Measurements from ENCODE around the gene SMAD3. TPM values are rescaled to one million over a fixed set of nuclear protein-coding genes. Genes with fewer than 3 reads are reported as not detected.
A peak's percentile ranks its signal among the peaks of the same experiment; 100 is the strongest.

SMAD3 gene
- total RNA-seq, 2 experiments from 2014 or later, result 26.8 to 27.1 TPM

GRCh38 chr15:67085818-67086636, 20.6 kb downstream of the SMAD3 start:
- ATAC-seq, result peak; percentile 59
- DNase-seq, result peak; percentile 58
- ChIA-PET CTCF (interaction anchor here (1.1 to 2.2 kb wide), 6 partner anchors 8 to 38 kb away, joined by 3 to 5 read pairs (median 4); no protein-coding TSS in a partner anchor), POLR2A (interaction anchor here (0.7 to 10.1 kb wide), 10 partner anchors 10 to 168 kb away, joined by 3 to 124 read pairs (median 4); partner anchors contain the start of gene SMAD3)
- H3K27ac Mint-ChIP-seq, result peak overlapping the region; percentile 74
- H3K4me1 Mint-ChIP-seq (ENCODE audit: low read depth), result peaks cover 98% of the 10 kb centered on the region
- peaks cover 58% of the 10 kb centered on the region for H3K36me3 Mint-ChIP-seq (ENCODE audit: low read depth)
- no peaks in the 10 kb centered on the region for H3K9me3 Mint-ChIP-seq (ENCODE audit: insufficient read depth)
- H3K27me3 Mint-ChIP-seq (ENCODE audit: low read depth), result peaks cover 2% of the 10 kb centered on the region
- H3K4me3 Mint-ChIP-seq, result peak overlapping the region; percentile 49

DNA sequence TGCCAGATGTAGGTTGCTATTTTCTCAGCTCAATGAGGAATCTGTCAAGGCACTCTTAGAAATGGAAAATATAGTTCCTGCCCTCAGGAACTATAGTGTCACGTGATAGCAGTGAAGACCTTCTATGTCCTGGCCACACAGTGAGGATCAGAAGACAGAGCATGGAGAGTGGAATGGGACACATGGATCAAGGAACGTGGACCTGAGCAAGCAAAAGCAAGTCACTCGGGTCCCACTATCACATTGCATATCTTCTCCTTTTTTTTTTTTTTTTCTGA, 21.2 kb downstream of the SMAD3 start:
- POLR2A ChIA-PET, result interaction anchor here (0.7 to 10.1 kb wide), 8 partner anchors 11 to 167 kb away, joined by 3 to 124 read pairs (median 6); partner anchors contain the start of gene SMAD3
- CTCF ChIA-PET, result interaction anchor here (1.1 to 1.9 kb wide), 5 partner anchors 8 to 38 kb away, joined by 3 to 5 read pairs (median 4); no protein-coding TSS in a partner anchor
- H3K27ac Mint-ChIP-seq, result no peak overlapping the region
- DNase-seq (no peak), ATAC-seq (no peak)
- H3K27me3 Mint-ChIP-seq (ENCODE audit: low read depth), result peaks cover 2% of the 10 kb centered on the region
- peaks cover 55% of the 10 kb centered on the region for H3K36me3 Mint-ChIP-seq (ENCODE audit: low read depth)
- no peak overlapping the region for H3K4me3 Mint-ChIP-seq
- no peaks in the 10 kb centered on the region for H3K9me3 Mint-ChIP-seq (ENCODE audit: insufficient read depth)
- H3K4me1 Mint-ChIP-seq (ENCODE audit: low read depth), result peaks cover 98% of the 10 kb centered on the region

GRCh38 chr15:67087507-67088172, 22.2 kb downstream of the SMAD3 start:
- Mint-ChIP-seq H3K36me3 (ENCODE audit: low read depth) (peaks cover 48% of the 10 kb centered on the region), H3K9me3 (ENCODE audit: insufficient read depth) (no peaks in the 10 kb centered on the region), H3K27me3 (ENCODE audit: low read depth) (peaks cover 2% of the 10 kb centered on the region), H3K27ac (no peak overlapping the region), H3K4me3 (no peak overlapping the region), H3K4me1 (ENCODE audit: low read depth) (peaks cover 98% of the 10 kb centered on the region)
- DNase-seq, result no peak
- ChIA-PET CTCF (no interaction called here), POLR2A (interaction anchor here (0.9 to 10.1 kb wide), 4 partner anchors 14 to 47 kb away, joined by 3 to 124 read pairs (median 7); partner anchors contain the start of gene SMAD3)
- ATAC-seq, result no peak

DNA sequence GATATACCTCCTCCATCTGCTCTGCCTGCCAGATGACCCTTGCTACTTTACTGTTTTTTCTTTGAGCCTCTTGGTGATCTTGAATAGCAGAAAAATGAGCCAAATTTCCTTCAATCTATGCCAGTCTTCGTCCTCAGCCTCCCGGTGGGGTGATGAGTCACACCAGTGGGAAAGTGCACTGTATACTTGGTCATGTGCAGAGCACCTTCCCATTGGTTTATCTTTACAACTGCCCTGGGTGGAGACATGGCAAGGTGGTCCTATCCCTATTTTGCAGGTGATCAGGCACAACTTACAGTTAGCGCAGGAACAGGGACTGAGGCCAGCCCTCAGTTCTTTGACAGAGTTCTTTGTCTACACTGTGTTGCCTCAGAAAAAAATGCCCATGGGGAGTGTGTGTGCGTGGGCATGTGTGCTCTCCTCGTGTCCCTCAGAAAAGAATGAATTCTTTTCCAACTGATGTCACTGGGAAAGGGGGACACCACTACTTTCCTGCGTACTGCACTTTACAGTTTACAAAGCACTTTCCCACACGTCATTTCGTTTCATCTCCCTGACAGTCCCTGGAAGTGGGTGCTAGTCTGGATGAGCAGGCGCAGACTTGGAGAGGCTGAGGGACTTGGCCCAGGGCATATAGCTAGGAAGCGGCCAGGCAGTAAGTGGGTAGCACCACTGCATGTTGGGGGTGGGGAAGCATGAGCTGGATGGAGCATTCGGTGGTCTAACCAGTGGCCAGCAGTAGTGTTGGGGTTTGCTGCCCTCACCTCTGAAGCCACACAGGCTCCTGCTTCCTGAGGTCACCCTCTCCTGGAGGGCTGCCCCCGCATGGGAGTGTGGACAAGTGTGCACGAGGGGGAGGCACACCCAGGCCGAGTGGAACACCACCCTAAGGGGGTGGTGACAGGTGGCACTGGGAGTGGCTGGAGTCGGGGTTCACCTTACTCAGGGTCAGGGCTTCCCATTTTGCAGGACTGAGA, 24.1 kb downstream of the SMAD3 start:
- no peak overlapping the region for H3K27ac Mint-ChIP-seq
- DNase-seq (no peak), ATAC-seq (no peak)
- ChIA-PET POLR2A (interaction anchor here (1.0 to 4.3 kb wide), 4 partner anchors 12 to 60 kb away, joined by 3 to 37 read pairs (median 4); partner anchors contain the start of gene SMAD3), CTCF (no interaction called here)
- H3K36me3 Mint-ChIP-seq (ENCODE audit: low read depth), result peaks cover 48% of the 10 kb centered on the region
- peaks cover 100% of the 10 kb centered on the region for H3K4me1 Mint-ChIP-seq (ENCODE audit: low read depth)
- no peak overlapping the region for H3K4me3 Mint-ChIP-seq
- H3K27me3 Mint-ChIP-seq (ENCODE audit: low read depth), result peaks cover 2% of the 10 kb centered on the region
- no peaks in the 10 kb centered on the region for H3K9me3 Mint-ChIP-seq (ENCODE audit: insufficient read depth)

DNA sequence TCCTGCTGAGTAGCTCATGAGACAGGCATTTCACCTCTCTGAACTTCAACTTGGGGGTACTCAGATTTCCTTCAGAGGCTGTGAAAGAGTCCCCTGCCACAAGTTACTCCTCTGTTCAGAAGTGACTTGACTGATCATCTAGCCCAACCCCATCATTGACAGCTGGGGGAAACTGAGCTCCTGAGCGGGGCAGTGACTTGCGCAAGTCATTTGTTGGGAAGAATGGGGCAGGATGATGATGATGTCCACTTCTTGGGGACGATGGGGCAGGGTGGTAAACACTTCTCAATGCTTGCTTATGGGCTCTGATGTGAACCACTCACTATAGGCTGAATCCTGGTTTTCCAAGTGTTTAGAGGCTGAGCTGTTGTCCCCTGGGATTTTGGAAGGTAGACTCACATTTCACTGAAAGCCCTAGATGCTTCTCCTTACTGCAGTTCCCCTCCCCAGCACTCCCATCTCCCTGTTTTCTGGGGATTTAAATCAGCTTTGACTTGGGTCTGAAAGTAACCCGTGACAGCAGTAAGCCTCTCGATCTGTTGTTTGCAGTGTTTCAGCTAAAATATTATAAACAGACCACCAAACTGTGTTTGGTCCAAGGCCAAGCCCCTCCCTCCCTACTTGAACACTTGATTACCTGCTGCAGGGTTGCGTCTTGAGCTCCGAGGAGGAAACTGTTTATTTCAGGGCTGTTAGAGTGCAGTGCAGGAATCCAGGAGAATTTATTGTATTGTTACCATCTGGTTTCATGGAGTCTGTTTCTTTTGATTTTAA, 25.1 kb downstream of the SMAD3 start:
- H3K27me3 Mint-ChIP-seq (ENCODE audit: low read depth), result peaks cover 2% of the 10 kb centered on the region
- ChIA-PET CTCF (interaction anchor here (0.9 to 2.0 kb wide), 2 partner anchors 11 to 25 kb away, joined by 3 to 8 read pairs; partner anchors contain the start of gene SMAD3), POLR2A (interaction anchor here (0.8 to 4.3 kb wide), 5 partner anchors 11 to 59 kb away, joined by 3 to 37 read pairs (median 3); partner anchors contain the start of gene SMAD3)
- H3K27ac Mint-ChIP-seq, result peak overlapping the region; percentile 68
- no peak for DNase-seq
- peaks cover 56% of the 10 kb centered on the region for H3K36me3 Mint-ChIP-seq (ENCODE audit: low read depth)
- peaks cover 100% of the 10 kb centered on the region for H3K4me1 Mint-ChIP-seq (ENCODE audit: low read depth)
- H3K4me3 Mint-ChIP-seq, result peak overlapping the region; percentile 54
- no peak for ATAC-seq
- H3K9me3 Mint-ChIP-seq (ENCODE audit: insufficient read depth), result no peaks in the 10 kb centered on the region

DNA sequence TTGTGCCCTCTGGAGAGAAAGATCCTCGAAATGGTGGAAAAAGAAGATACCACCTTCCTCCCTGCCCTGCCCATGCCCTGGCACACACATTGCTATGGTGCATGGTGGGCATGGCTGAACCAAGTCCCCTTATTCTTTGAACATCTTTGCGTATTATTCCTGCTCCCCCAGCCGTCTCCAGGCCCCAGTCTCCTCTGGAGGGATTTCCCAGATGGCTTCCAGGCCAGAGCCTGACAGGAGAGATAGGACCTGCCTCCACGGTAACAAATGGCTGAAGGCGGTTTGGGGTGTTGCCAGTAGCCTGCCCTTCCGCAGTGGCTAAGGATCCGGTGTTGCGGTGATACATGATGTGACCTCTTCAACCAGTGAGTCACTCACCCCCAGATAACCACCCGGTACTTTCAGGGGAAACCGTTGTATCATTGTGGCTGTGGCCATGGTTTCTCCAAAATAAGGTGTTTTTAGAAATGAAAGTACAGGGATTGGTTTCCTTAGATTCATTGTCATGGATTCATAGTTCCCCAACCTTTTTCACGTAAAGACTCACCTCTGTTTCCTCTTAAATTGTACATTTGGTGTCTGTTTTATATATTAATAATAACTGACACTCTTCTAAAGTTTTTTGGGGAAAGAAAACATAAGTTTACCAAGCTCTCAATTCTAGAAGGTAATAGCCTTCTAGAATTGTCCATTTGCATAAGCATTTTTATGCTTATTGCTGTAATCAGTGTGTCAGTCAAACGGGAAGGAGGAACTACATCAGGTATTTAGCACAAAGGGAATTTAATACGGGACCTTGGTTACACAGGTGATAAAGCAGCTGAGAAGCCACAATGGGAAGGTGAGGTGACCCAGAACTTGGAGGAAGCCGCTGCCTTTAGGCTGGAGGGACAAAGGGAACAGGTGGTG, 25.9 kb downstream of the SMAD3 start:
- CTCF ChIA-PET, result interaction anchor here (0.6 to 2.1 kb wide), 5 partner anchors 10 to 30 kb away, joined by 3 to 8 read pairs (median 3); partner anchors contain the start of gene SMAD3

DNA sequence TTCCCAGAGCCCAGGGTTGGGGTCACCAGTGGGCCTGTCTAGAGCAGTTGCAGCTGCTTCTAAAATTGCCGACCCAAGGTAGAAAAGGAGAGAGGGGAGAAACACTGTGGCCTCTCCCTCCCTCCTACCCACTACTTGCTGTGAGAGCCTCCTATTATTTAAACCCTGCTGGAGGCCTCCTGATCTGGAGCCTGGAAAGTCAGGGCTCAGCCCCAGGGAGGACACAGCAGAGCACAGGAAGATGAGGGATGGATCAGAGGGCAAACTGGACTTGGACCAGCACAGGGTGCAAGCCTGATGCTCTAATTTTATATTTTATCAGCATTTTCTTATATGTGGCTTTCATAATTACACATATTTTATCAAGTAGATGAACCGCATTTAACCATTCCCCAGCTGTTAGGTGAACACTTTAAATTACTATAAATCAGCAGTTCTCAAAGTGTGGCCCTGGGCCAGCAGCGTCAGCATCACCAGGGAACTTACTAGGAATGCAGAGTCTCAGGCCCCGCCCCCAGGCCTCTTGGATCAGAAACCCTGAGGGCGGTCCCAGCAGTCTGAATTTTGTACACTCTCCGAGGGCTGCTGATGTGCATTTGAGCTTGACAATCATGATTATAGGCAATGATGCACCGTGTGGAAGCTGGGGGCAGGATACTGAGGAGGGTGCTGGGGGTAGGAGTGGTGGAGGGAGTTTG, 26.7 kb downstream of the SMAD3 start:
- H3K36me3 Mint-ChIP-seq (ENCODE audit: low read depth), result peaks cover 58% of the 10 kb centered on the region
- peaks cover 2% of the 10 kb centered on the region for H3K27me3 Mint-ChIP-seq (ENCODE audit: low read depth)
- CTCF ChIA-PET, result interaction anchor here (0.6 to 2.1 kb wide), 4 partner anchors 9 to 29 kb away, joined by 3 to 8 read pairs (median 5); no protein-coding TSS in a partner anchor
- DNase-seq, result no peak
- POLR2A ChIA-PET, result interaction anchor here (1.0 to 4.3 kb wide), 5 partner anchors 10 to 42 kb away, joined by 3 to 37 read pairs (median 5); partner anchors contain the start of gene SMAD3
- peaks cover 99% of the 10 kb centered on the region for H3K4me1 Mint-ChIP-seq (ENCODE audit: low read depth)
- peak overlapping the region; percentile 68 for H3K27ac Mint-ChIP-seq
- H3K9me3 Mint-ChIP-seq (ENCODE audit: insufficient read depth), result no peaks in the 10 kb centered on the region
- no peak overlapping the region for H3K4me3 Mint-ChIP-seq
- ATAC-seq, result no peak

More for the DNA sequence above, 25.9 kb downstream of the SMAD3 start:
- H3K27me3 Mint-ChIP-seq (ENCODE audit: low read depth), result peaks cover 2% of the 10 kb centered on the region
- no peaks in the 10 kb centered on the region for H3K9me3 Mint-ChIP-seq (ENCODE audit: insufficient read depth)
- POLR2A ChIA-PET, result interaction anchor here (0.8 to 4.3 kb wide), 5 partner anchors 10 to 43 kb away, joined by 3 to 37 read pairs (median 3); partner anchors contain the start of gene SMAD3
- peaks cover 100% of the 10 kb centered on the region for H3K4me1 Mint-ChIP-seq (ENCODE audit: low read depth)
- ATAC-seq (peak; percentile 88), DNase-seq (peak; percentile 88)
- peak overlapping the region; percentile 54 for H3K4me3 Mint-ChIP-seq
- peak overlapping the region; percentile 68 for H3K27ac Mint-ChIP-seq
- H3K36me3 Mint-ChIP-seq (ENCODE audit: low read depth), result peaks cover 56% of the 10 kb centered on the region

- peaks cover 2% of the 10 kb centered on the region for H3K27me3 Mint-ChIP-seq (ENCODE audit: low read depth)
- H3K4me1 Mint-ChIP-seq (ENCODE audit: low read depth), result peaks cover 99% of the 10 kb centered on the region
- H3K36me3 Mint-ChIP-seq (ENCODE audit: low read depth), result peaks cover 60% of the 10 kb centered on the region
- CTCF ChIA-PET, result interaction anchor here (2.1 kb wide), 1 partner anchor 28 kb away, joined by 7 read pairs; no protein-coding TSS in a partner anchor
- ATAC-seq (no peak), DNase-seq (no peak)
- H3K4me3 Mint-ChIP-seq, result no peak overlapping the region
- POLR2A ChIA-PET, result interaction anchor here (0.6 to 4.3 kb wide), 5 partner anchors 9 to 41 kb away, joined by 3 to 37 read pairs (median 5); partner anchors contain the start of gene SMAD3
- H3K9me3 Mint-ChIP-seq (ENCODE audit: insufficient read depth), result no peaks in the 10 kb centered on the region
- no peak overlapping the region for H3K27ac Mint-ChIP-seq
These were observed 27.5 kb downstream of the SMAD3 start for GRCh38 chr15:67092752-67093503.

GRCh38 chr15:67093504-67093862, 28.1 kb downstream of the SMAD3 start:
- H3K9me3 Mint-ChIP-seq (ENCODE audit: insufficient read depth), result no peaks in the 10 kb centered on the region
- peaks cover 99% of the 10 kb centered on the region for H3K4me1 Mint-ChIP-seq (ENCODE audit: low read depth)
- peaks cover 58% of the 10 kb centered on the region for H3K36me3 Mint-ChIP-seq (ENCODE audit: low read depth)
- no peak overlapping the region for H3K27ac Mint-ChIP-seq
- no peak overlapping the region for H3K4me3 Mint-ChIP-seq
- ATAC-seq (no peak), DNase-seq (no peak)
- CTCF ChIA-PET, result no interaction called here
- POLR2A ChIA-PET, result interaction anchor here (1.2 to 4.3 kb wide), 3 partner anchors 8 to 28 kb away, joined by 5 to 37 read pairs (median 6); partner anchors contain the start of gene SMAD3
- H3K27me3 Mint-ChIP-seq (ENCODE audit: low read depth), result peaks cover 2% of the 10 kb centered on the region

Measured in activated CD8-positive, alpha-beta T cell treated with anti-CD3 and anti-CD28 coated beads, Interleukin-2, amount 10 ng/mL, durations not matched to agents 7 days and 5 days (primary cell).